ENCODE measurements around the gene ASIC4. TPM values are rescaled to one million over a fixed set of nuclear protein-coding genes. Genes with fewer than 3 reads are reported as not detected.

The ASIC4 gene
- total and polyA plus RNA-seq, 9 of the 15 experiments (the other 6 are each of a cell fraction or from before 2014, with no cell fraction given), result 0.07 to 19.2 (median 4.8) TPM

DNA sequence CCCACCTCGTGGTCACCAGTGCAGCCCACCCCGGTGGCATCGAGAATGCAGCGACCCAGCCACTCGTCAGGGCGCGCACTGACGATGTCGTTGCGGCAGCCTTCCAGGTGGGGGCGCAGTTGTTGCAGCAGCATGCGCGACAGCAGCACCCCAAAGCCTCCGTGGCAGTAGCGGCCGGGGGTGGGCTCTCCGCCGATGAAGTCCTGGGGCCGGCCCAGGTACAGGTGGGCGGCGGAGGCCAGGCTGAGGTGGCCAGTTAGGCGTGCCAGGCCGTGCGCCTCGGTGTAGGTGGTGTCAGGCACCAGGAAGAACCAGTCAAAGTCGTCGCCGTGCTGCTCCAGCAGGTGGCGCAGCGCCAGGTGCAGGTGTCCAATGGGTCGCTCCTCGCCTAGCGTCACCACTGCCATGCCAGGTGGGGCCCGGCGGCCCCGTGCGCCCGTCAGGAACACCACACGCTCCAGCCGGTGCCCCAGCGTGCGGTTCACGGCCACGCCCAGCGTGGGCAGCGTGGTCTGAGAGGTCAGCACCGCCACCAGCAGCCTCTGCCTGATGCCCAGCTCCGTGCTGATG is 27.4 kb downstream of the ASIC4 start (continued):
- TF ChIP-seq, protein P1, sequence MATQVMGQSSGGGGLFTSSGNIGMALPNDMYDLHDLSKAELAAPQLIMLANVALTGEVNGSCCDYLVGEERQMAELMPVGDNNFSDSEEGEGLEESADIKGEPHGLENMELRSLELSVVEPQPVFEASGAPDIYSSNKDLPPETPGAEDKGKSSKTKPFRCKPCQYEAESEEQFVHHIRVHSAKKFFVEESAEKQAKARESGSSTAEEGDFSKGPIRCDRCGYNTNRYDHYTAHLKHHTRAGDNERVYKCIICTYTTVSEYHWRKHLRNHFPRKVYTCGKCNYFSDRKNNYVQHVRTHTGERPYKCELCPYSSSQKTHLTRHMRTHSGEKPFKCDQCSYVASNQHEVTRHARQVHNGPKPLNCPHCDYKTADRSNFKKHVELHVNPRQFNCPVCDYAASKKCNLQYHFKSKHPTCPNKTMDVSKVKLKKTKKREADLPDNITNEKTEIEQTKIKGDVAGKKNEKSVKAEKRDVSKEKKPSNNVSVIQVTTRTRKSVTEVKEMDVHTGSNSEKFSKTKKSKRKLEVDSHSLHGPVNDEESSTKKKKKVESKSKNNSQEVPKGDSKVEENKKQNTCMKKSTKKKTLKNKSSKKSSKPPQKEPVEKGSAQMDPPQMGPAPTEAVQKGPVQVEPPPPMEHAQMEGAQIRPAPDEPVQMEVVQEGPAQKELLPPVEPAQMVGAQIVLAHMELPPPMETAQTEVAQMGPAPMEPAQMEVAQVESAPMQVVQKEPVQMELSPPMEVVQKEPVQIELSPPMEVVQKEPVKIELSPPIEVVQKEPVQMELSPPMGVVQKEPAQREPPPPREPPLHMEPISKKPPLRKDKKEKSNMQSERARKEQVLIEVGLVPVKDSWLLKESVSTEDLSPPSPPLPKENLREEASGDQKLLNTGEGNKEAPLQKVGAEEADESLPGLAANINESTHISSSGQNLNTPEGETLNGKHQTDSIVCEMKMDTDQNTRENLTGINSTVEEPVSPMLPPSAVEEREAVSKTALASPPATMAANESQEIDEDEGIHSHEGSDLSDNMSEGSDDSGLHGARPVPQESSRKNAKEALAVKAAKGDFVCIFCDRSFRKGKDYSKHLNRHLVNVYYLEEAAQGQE (IDR thresholded peaks at IDR 0.05; ENCODE audit: borderline replicate concordance), result peak; percentile 89
- TF ChIP-seq, protein P1 (CRISPR knock-in tag; IDR thresholded peaks at IDR 0.05; ENCODE audit: low read depth), result peak; percentile 84
- no peak for TF ChIP-seq GATAD2A (IDR thresholded peaks at IDR 0.05)
- TF ChIP-seq HDAC2 (IDR thresholded peaks at IDR 0.05), result peak; percentile 13; the same call in 1 of the 2 replicates
- peak; percentile 64; the same call in 1 of the 2 replicates for TF ChIP-seq SP1 (CRISPR knock-in tag; IDR thresholded peaks at IDR 0.05)
- TF ChIP-seq, protein P2, sequence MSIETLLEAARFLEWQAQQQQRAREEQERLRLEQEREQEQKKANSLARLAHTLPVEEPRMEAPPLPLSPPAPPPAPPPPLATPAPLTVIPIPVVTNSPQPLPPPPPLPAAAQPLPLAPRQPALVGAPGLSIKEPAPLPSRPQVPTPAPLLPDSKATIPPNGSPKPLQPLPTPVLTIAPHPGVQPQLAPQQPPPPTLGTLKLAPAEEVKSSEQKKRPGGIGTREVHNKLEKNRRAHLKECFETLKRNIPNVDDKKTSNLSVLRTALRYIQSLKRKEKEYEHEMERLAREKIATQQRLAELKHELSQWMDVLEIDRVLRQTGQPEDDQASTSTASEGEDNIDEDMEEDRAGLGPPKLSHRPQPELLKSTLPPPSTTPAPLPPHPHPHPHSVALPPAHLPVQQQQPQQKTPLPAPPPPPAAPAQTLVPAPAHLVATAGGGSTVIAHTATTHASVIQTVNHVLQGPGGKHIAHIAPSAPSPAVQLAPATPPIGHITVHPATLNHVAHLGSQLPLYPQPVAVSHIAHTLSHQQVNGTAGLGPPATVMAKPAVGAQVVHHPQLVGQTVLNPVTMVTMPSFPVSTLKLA (conservative IDR thresholded peaks at IDR 0.05), result peak; percentile 72 to 83
- peak; percentile 73; the same call in 1 of the 2 replicates for TF ChIP-seq SIN3B (IDR thresholded peaks at IDR 0.05; ENCODE audit: low read depth)
- TF ChIP-seq SMARCC2 (IDR thresholded peaks at IDR 0.05; ENCODE audit: low read depth), result no peak
- 0 out of 2 replicates have a peak, but pooled peaks have one; percentile 73 for TF ChIP-seq HLTF (IDR thresholded peaks at IDR 0.05)
- peak; percentile 78 for TF ChIP-seq EP400 (IDR thresholded peaks at IDR 0.05)
- peak; percentile 50 for TF ChIP-seq HMGN3 (IDR thresholded peaks at IDR 0.05; ENCODE audit: borderline replicate concordance, extremely low read depth, insufficient read length, low read depth, low read length)
- TF ChIP-seq SAP30 (IDR thresholded peaks at IDR 0.05; ENCODE audit: borderline replicate concordance, insufficient read depth, low read depth, low read length, poor library complexity, severe bottlenecking), result peak; percentile 34
- no peak for TF ChIP-seq IFI16 (CRISPR knock-in tag; IDR thresholded peaks at IDR 0.05)
- 0 out of 2 replicates have a peak, but pooled peaks have one; percentile 40 for TF ChIP-seq ARID2 (IDR thresholded peaks at IDR 0.05)
- no peak for TF ChIP-seq SIRT6 (IDR thresholded peaks at IDR 0.05; ENCODE audit: low read depth, low read length)
- 0 out of 2 replicates have a peak, but pooled peaks have one; percentile 13 for TF ChIP-seq KLF6 (CRISPR knock-in tag; IDR thresholded peaks at IDR 0.05; ENCODE audit: borderline replicate concordance)
- TF ChIP-seq TFAM (CRISPR knock-in tag; conservative IDR thresholded peaks at IDR 0.05), result no peak
- TF ChIP-seq TCFL5 (CRISPR knock-in tag; conservative IDR thresholded peaks at IDR 0.05), result no peak

Measured in K562 (cell line).